GM23338 (cell line): ENCODE measurements around the gene C13orf46. TPM values are rescaled to one million over a fixed set of nuclear protein-coding genes. Genes with fewer than 3 reads are reported as not detected.

ENCODE experiments used
- ATAC-seq: fragments of 200-7000 bp; cut with Tn5 transposase; 3 replicates; pipeline ENCODE4 v1.9.1; 2020
- DNase-seq: peaks from one replicate; pipeline ENCODE4 v3.0.0-alpha.2; 2015; ENCODE audit warnings: low spot score
- H2AFZ ChIP-seq: fragments of 200-600 bp; sonication (generic); 2 replicates; pipeline ENCODE4 v1.8.0; 2016; ENCODE audit warnings: antibody characterized with exemption, mild to moderate bottlenecking, moderate library complexity
- H3F3A ChIP-seq: fragments of 200-600 bp; sonication (generic); replicated peaks from 2 replicates; pipeline ENCODE4 v1.8.0; 2017; ENCODE audit warnings: antibody characterized with exemption, mixed run types, low read depth
- H3K27ac ChIP-seq: fragments of 200-600 bp; sonication (generic); 2 replicates; pipeline ENCODE4 v1.6.1; 2016; ENCODE audit warnings: low read depth
- H3K27me3 ChIP-seq: fragments of 200-600 bp; sonication (generic); 2 replicates; pipeline ENCODE4 v1.8.0; 2016; ENCODE audit warnings: mild to moderate bottlenecking, mixed run types, moderate library complexity; ENCODE audit not compliant: insufficient read depth
- H3K36me3 ChIP-seq: fragments of 200-600 bp; sonication (generic); 2 replicates; pipeline ENCODE4 v1.8.0; 2016; ENCODE audit warnings: mild to moderate bottlenecking; ENCODE audit not compliant: insufficient read depth
- H3K4me1 ChIP-seq: fragments of 200-600 bp; sonication (generic); 2 replicates; pipeline ENCODE4 v1.8.0; 2016; ENCODE audit warnings: mild to moderate bottlenecking, moderate library complexity; ENCODE audit not compliant: insufficient read depth
- H3K4me2 ChIP-seq: fragments of 200-600 bp; sonication (generic); 2 replicates; pipeline ENCODE4 v1.7.1; 2017; ENCODE audit warnings: mixed run types
- H3K4me3 ChIP-seq: fragments of 200-600 bp; sonication (generic); 2 replicates; pipeline ENCODE4 v1.6.1; 2016; ENCODE audit warnings: mixed run types
- H3K79me2 ChIP-seq: fragments of 200-600 bp; sonication (generic); replicated peaks from 2 replicates; pipeline ENCODE4 v1.8.0; 2017; ENCODE audit warnings: mild to moderate bottlenecking; ENCODE audit not compliant: insufficient read depth
- H3K9me2 ChIP-seq: fragments of 200-600 bp; sonication (generic); 2 replicates; pipeline ENCODE4 v1.8.0; 2017; ENCODE audit not compliant: insufficient read depth
- H4K20me1 ChIP-seq: fragments of 200-600 bp; sonication (generic); replicated peaks from 2 replicates; pipeline ENCODE4 v1.8.0; 2017; ENCODE audit warnings: mild to moderate bottlenecking; ENCODE audit not compliant: insufficient read depth
- H3K27ac Mint-ChIP-seq: 2 replicates; pipeline ENCODE4 v1.8.0; 2020; ENCODE audit warnings: inconsistent platforms, mild to moderate bottlenecking, moderate library complexity, mixed read lengths
- H3K27me3 Mint-ChIP-seq: 3 replicates; pipeline ENCODE4 v1.8.0; 2022; ENCODE audit warnings: low read depth, mild to moderate bottlenecking, moderate library complexity, mixed read lengths, inconsistent platforms; ENCODE audit not compliant: insufficient read depth, poor library complexity
- H3K36me3 Mint-ChIP-seq: 3 replicates; pipeline ENCODE4 v1.8.0; 2021; ENCODE audit warnings: low read depth, mild to moderate bottlenecking, inconsistent platforms, moderate library complexity, mixed read lengths
- H3K4me1 Mint-ChIP-seq: 3 replicates; pipeline ENCODE4 v1.8.0; 2020; ENCODE audit warnings: mild to moderate bottlenecking, inconsistent platforms, mixed read lengths
- H3K4me3 Mint-ChIP-seq: 3 replicates; pipeline ENCODE4 v1.8.0; 2021; ENCODE audit warnings: moderate library complexity, mild to moderate bottlenecking, inconsistent platforms, mixed read lengths
- H3K9me3 Mint-ChIP-seq: 3 replicates; pipeline ENCODE4 v1.8.0; 2020; ENCODE audit warnings: moderate library complexity, mild to moderate bottlenecking, inconsistent platforms, mixed read lengths
- CREB1 ChIP-seq: fragments of 250-450 bp; sonication (Bioruptor Pico); IDR thresholded peaks from 2 replicates; pipeline ENCODE4 v1.5.0; 2020; ENCODE audit warnings: low read depth, mild to moderate bottlenecking, moderate library complexity
- ETS1 ChIP-seq: IDR thresholded peaks from 2 replicates; pipeline ENCODE4 v1.6.1; 2016; ENCODE audit warnings: antibody characterized with exemption
- EZH2 ChIP-seq: fragments of 200-600 bp; sonication (generic); IDR thresholded peaks from one replicate; pipeline ENCODE4 v1.8.0; 2017; ENCODE audit warnings: antibody characterized with exemption, mild to moderate bottlenecking, low read depth; ENCODE audit not compliant: unreplicated experiment
- EZH2phosphoT487 ChIP-seq: fragments of 200-600 bp; sonication (generic); IDR thresholded peaks from one replicate; pipeline ENCODE4 v1.8.1; 2018; ENCODE audit warnings: antibody characterized with exemption; ENCODE audit not compliant: unreplicated experiment
- JUNB ChIP-seq: IDR thresholded peaks from one replicate; pipeline ENCODE4 v1.6.1; 2016; ENCODE audit warnings: antibody characterized with exemption; ENCODE audit not compliant: unreplicated experiment
- NANOG ChIP-seq: IDR thresholded peaks from 2 replicates; pipeline ENCODE4 v1.6.1; 2016; ENCODE audit warnings: antibody characterized with exemption, borderline replicate concordance
- POLR2AphosphoS5 ChIP-seq: IDR thresholded peaks from 2 replicates; pipeline ENCODE4 v1.6.1; 2016; ENCODE audit warnings: antibody characterized with exemption, low read depth
- STAT1 ChIP-seq: IDR thresholded peaks from one replicate; pipeline ENCODE4 v1.6.1; 2016; ENCODE audit warnings: antibody characterized with exemption; ENCODE audit not compliant: unreplicated experiment
- ZNF114 ChIP-seq: fragments of 250-450 bp; sonication (Bioruptor Pico); IDR thresholded peaks from 2 replicates; pipeline ENCODE4 v1.5.0; 2020; ENCODE audit warnings: mild to moderate bottlenecking, moderate library complexity
- ZNF331 ChIP-seq: fragments of 250-450 bp; sonication (Bioruptor Pico); IDR thresholded peaks from 2 replicates; pipeline ENCODE4 v1.5.0; 2020; ENCODE audit warnings: low read depth, mild to moderate bottlenecking, moderate library complexity
- ZNF462 ChIP-seq: fragments of 250-450 bp; sonication (Bioruptor Pico); IDR thresholded peaks from 2 replicates; pipeline ENCODE4 v1.5.0; 2020; ENCODE audit warnings: mild to moderate bottlenecking, moderate library complexity
- polyA plus RNA-seq: library from polyadenylated mRNA; unstranded; fragments of >200 nt; fragmentation: Nextera tagmentation; extraction: Ambion mirVana; gene quantifications from 2 replicates; pipeline ENCODE4 v1.2.1, GENCODE V29; 2016
- total RNA-seq: library from RNA; depleted of rRNA; stranded (reverse); fragments of >200 nt; shearing (Covaris generic); gene quantifications from 2 replicates; pipeline ENCODE4 v1.2.3, GENCODE V29; 2014
- TF ChIP-seq, protein P1 (sequence below), 2 experiments: fragments of 200-600 bp in 1 of 2; sonication (generic) in 1 of 2; conservative IDR thresholded peaks; 2 replicates each; pipeline versions ENCODE4 v1.5.1 to v1.6.1; 2016 to 2017; ENCODE audit warnings: antibody characterized with exemption in 2 of 2, low read depth in 2 of 2, mild to moderate bottlenecking in 2 of 2, moderate library complexity in 1 of 2
- TF ChIP-seq, protein P2 (sequence below): IDR thresholded peaks from one replicate; pipeline ENCODE4 v1.6.1; 2018; ENCODE audit warnings: antibody characterized with exemption; ENCODE audit not compliant: unreplicated experiment

Gene C13orf46
- total and polyA plus RNA-seq, 2 experiments from 2014 or later = 0.44 to 1.5 TPM

- Histone ChIP-seq H3K79me2 (no peaks in the 10 kb centered on the region), H3K4me3 (no peak overlapping the region), H3K27ac (no peak overlapping the region), H4K20me1 (no peaks in the 10 kb centered on the region), H3K4me2 (no peak overlapping the region), H3K4me1 (no peaks in the 10 kb centered on the region), H3K27me3 (no peaks in the 10 kb centered on the region), H3K36me3 (no peaks in the 10 kb centered on the region), H3F3A (no peaks in the 10 kb centered on the region), H3K9me2 (no peaks in the 10 kb centered on the region), H2AFZ (no peak overlapping the region)
- no peak overlapping the region for H3K4me3 Mint-ChIP-seq
- H3K9me3 Mint-ChIP-seq = no peaks in the 10 kb centered on the region; the same call in 2 of the 3 replicates
- H3K4me1 Mint-ChIP-seq = no peaks in the 10 kb centered on the region
- ATAC-seq (no peak), DNase-seq (no peak)
- no peak overlapping the region for H3K27ac Mint-ChIP-seq
- no peaks in the 10 kb centered on the region for H3K36me3 Mint-ChIP-seq
- peaks cover 7% of the 10 kb centered on the region for H3K27me3 Mint-ChIP-seq
- TF ChIP-seq, protein P1, sequence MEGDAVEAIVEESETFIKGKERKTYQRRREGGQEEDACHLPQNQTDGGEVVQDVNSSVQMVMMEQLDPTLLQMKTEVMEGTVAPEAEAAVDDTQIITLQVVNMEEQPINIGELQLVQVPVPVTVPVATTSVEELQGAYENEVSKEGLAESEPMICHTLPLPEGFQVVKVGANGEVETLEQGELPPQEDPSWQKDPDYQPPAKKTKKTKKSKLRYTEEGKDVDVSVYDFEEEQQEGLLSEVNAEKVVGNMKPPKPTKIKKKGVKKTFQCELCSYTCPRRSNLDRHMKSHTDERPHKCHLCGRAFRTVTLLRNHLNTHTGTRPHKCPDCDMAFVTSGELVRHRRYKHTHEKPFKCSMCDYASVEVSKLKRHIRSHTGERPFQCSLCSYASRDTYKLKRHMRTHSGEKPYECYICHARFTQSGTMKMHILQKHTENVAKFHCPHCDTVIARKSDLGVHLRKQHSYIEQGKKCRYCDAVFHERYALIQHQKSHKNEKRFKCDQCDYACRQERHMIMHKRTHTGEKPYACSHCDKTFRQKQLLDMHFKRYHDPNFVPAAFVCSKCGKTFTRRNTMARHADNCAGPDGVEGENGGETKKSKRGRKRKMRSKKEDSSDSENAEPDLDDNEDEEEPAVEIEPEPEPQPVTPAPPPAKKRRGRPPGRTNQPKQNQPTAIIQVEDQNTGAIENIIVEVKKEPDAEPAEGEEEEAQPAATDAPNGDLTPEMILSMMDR (conservative IDR thresholded peaks at IDR 0.05; ENCODE audit: low read depth in 2 of 2) = no peak
- no peak for TF ChIP-seq CREB1
- TF ChIP-seq ZNF114 (CRISPR knock-in tag) = no peak
- TF ChIP-seq, protein P2, sequence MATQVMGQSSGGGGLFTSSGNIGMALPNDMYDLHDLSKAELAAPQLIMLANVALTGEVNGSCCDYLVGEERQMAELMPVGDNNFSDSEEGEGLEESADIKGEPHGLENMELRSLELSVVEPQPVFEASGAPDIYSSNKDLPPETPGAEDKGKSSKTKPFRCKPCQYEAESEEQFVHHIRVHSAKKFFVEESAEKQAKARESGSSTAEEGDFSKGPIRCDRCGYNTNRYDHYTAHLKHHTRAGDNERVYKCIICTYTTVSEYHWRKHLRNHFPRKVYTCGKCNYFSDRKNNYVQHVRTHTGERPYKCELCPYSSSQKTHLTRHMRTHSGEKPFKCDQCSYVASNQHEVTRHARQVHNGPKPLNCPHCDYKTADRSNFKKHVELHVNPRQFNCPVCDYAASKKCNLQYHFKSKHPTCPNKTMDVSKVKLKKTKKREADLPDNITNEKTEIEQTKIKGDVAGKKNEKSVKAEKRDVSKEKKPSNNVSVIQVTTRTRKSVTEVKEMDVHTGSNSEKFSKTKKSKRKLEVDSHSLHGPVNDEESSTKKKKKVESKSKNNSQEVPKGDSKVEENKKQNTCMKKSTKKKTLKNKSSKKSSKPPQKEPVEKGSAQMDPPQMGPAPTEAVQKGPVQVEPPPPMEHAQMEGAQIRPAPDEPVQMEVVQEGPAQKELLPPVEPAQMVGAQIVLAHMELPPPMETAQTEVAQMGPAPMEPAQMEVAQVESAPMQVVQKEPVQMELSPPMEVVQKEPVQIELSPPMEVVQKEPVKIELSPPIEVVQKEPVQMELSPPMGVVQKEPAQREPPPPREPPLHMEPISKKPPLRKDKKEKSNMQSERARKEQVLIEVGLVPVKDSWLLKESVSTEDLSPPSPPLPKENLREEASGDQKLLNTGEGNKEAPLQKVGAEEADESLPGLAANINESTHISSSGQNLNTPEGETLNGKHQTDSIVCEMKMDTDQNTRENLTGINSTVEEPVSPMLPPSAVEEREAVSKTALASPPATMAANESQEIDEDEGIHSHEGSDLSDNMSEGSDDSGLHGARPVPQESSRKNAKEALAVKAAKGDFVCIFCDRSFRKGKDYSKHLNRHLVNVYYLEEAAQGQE = no peak
- TF ChIP-seq POLR2AphosphoS5 = no peak
- no peak for TF ChIP-seq NANOG
- no peak for TF ChIP-seq STAT1
- TF ChIP-seq ZNF331 (CRISPR knock-in tag) = no peak
- no peak for TF ChIP-seq EZH2phosphoT487
- TF ChIP-seq EZH2 = no peak
- no peak for TF ChIP-seq JUNB
- TF ChIP-seq ETS1 = no peak
- no peak for TF ChIP-seq ZNF462 (CRISPR knock-in tag)
Observed at GRCh38 chr13:113915786-113916329, 58.0 kb downstream of the C13orf46 start.
